Activated CD4-positive, alpha-beta T cell treated with anti-CD3 and anti-CD28 coated beads, Interleukin-2, amount 10 ng/mL, durations not matched to agents 7 days and 5 days (primary cell): ENCODE results near the gene RRP15. TPM values are rescaled to one million over a fixed set of nuclear protein-coding genes. Genes with fewer than 3 reads are reported as not detected.
A peak's percentile ranks its signal among the peaks of the same experiment; 100 is the strongest.

Source experiments
- CTCF ChIA-PET: fragments of 350-600 bp; sonication (Branson Sonifier 250); formaldehyde crosslinking; loops from one replicate; lab custom pipeline; 2021; ENCODE audit warnings: antibody characterized with exemption; lab: Charles Lee
- POLR2A ChIA-PET: fragments of 350-600 bp; sonication (Branson Sonifier 250); formaldehyde crosslinking; loops from one replicate; lab custom pipeline; 2021; ENCODE audit warnings: antibody characterized with exemption; lab: Charles Lee
- DNase-seq: peaks from one replicate; pipeline ENCODE4 v3.0.0-alpha.2; 2020
- H3K27ac Mint-ChIP-seq: one replicate; pipeline ENCODE4 v1.8.0; 2021; ENCODE audit warnings: mild to moderate bottlenecking, moderate library complexity, mixed read lengths
- H3K27me3 Mint-ChIP-seq: one replicate; pipeline ENCODE4 v1.8.0; 2021; ENCODE audit warnings: mixed read lengths
- H3K36me3 Mint-ChIP-seq: one replicate; pipeline ENCODE4 v1.8.0; 2021; ENCODE audit warnings: low read depth, mixed read lengths
- H3K4me1 Mint-ChIP-seq: one replicate; pipeline ENCODE4 v1.8.0; 2021; ENCODE audit warnings: mixed read lengths
- H3K4me3 Mint-ChIP-seq: one replicate; pipeline ENCODE4 v1.8.0; 2021; ENCODE audit warnings: mild to moderate bottlenecking, moderate library complexity, mixed read lengths
- H3K9me3 Mint-ChIP-seq: one replicate; pipeline ENCODE4 v1.8.0; 2021; ENCODE audit warnings: mixed read lengths
- total RNA-seq, 2 experiments: library from RNA; stranded (reverse); gene quantifications; one replicate each; pipeline ENCODE4 v1.2.3, GENCODE V29; 2021

RRP15 gene
- total RNA-seq = 10 to 100 TPM; 14.0 to 18.0 TPM

GRCh38 chr1:218284917-218285635, at the start of gene RRP15:
RRP15 (plus strand) TSS chr1:218285293; CDS start chr1:218285317, 24 bp downstream.
- no peaks in the 10 kb centered on the region for H3K36me3 Mint-ChIP-seq
- H3K4me3 Mint-ChIP-seq = peak within 1 kb of the TSS; percentile 91
- POLR2A ChIA-PET = interaction anchor here (0.6 kb wide), 1 partner anchor 60 kb away, joined by 4 read pairs; the partner anchor contains the start of gene TGFB2
- DNase-seq = peak; percentile 90
- H3K9me3 Mint-ChIP-seq = peaks cover 3% of the 10 kb centered on the region
- peak within 1 kb of the TSS; percentile 94 for H3K27ac Mint-ChIP-seq
- CTCF ChIA-PET = interaction anchor here (0.5 to 1.2 kb wide), 2 partner anchors 11 to 36 kb away, joined by 3 read pairs; no protein-coding TSS in a partner anchor
- H3K27me3 Mint-ChIP-seq = peaks cover 5% of the 10 kb centered on the region
- H3K4me1 Mint-ChIP-seq = peaks cover 26% of the 10 kb centered on the region

GRCh38 chr1:218242171-218242570, 42.9 kb upstream of the RRP15 start:
- Mint-ChIP-seq H3K4me3 (no peak overlapping the region), H3K27ac (no peak overlapping the region), H3K27me3 (no peaks in the 10 kb centered on the region), H3K4me1 (no peaks in the 10 kb centered on the region), H3K36me3 (no peaks in the 10 kb centered on the region), H3K9me3 (no peaks in the 10 kb centered on the region)
- CTCF ChIA-PET = no interaction called here
- DNase-seq = no peak
- POLR2A ChIA-PET = no interaction called here

GRCh38 chr1:218247339-218247738, 37.8 kb upstream of the RRP15 start:
- Mint-ChIP-seq H3K36me3 (no peaks in the 10 kb centered on the region), H3K4me1 (no peaks in the 10 kb centered on the region), H3K27ac (no peak overlapping the region), H3K4me3 (no peak overlapping the region), H3K27me3 (peaks cover 9% of the 10 kb centered on the region), H3K9me3 (no peaks in the 10 kb centered on the region)
- POLR2A ChIA-PET = no interaction called here
- DNase-seq = no peak
- CTCF ChIA-PET = interaction anchor here (1.7 kb wide), 1 partner anchor 12 kb away, joined by 3 read pairs; no protein-coding TSS in a partner anchor

- H3K4me3 Mint-ChIP-seq = no peak overlapping the region
- peaks cover 9% of the 10 kb centered on the region for H3K27me3 Mint-ChIP-seq
- CTCF ChIA-PET = interaction anchor here (1.7 kb wide), 1 partner anchor 9 kb away, joined by 3 read pairs; no protein-coding TSS in a partner anchor
- no peak for DNase-seq
- no peaks in the 10 kb centered on the region for H3K9me3 Mint-ChIP-seq
- H3K27ac Mint-ChIP-seq = no peak overlapping the region
- no peaks in the 10 kb centered on the region for H3K36me3 Mint-ChIP-seq
- POLR2A ChIA-PET = no interaction called here
- H3K4me1 Mint-ChIP-seq = no peaks in the 10 kb centered on the region
Measured at GRCh38 chr1:218249338-218250140, 35.6 kb upstream of the RRP15 start.

- Mint-ChIP-seq H3K36me3 (no peaks in the 10 kb centered on the region), H3K4me3 (no peak overlapping the region), H3K27ac (no peak overlapping the region), H3K27me3 (peaks cover 9% of the 10 kb centered on the region), H3K9me3 (no peaks in the 10 kb centered on the region), H3K4me1 (no peaks in the 10 kb centered on the region)
- CTCF ChIA-PET = no interaction called here
- DNase-seq = no peak
- POLR2A ChIA-PET = interaction anchor here (0.6 kb wide), 1 partner anchor 880 kb away, joined by 3 read pairs; no protein-coding TSS in a partner anchor
Measured at GRCh38 chr1:218250492-218250891, 34.6 kb upstream of the RRP15 start.

GRCh38 chr1:218254296-218254946, 30.7 kb upstream of the RRP15 start:
- Mint-ChIP-seq H3K9me3 (no peaks in the 10 kb centered on the region), H3K27me3 (peaks cover 10% of the 10 kb centered on the region), H3K4me3 (no peak overlapping the region), H3K4me1 (no peaks in the 10 kb centered on the region), H3K27ac (no peak overlapping the region), H3K36me3 (no peaks in the 10 kb centered on the region)
- CTCF ChIA-PET = no interaction called here
- POLR2A ChIA-PET = no interaction called here
- no peak for DNase-seq

- H3K27me3 Mint-ChIP-seq = peaks cover 16% of the 10 kb centered on the region
- no peaks in the 10 kb centered on the region for H3K36me3 Mint-ChIP-seq
- H3K9me3 Mint-ChIP-seq = no peaks in the 10 kb centered on the region
- ChIA-PET POLR2A (no interaction called here), CTCF (no interaction called here)
- H3K27ac Mint-ChIP-seq = no peak overlapping the region
- no peak overlapping the region for H3K4me3 Mint-ChIP-seq
- DNase-seq = no peak
- H3K4me1 Mint-ChIP-seq = no peaks in the 10 kb centered on the region
Measured at GRCh38 chr1:218255090-218255489, 30.0 kb upstream of the RRP15 start.

- Mint-ChIP-seq H3K9me3 (no peaks in the 10 kb centered on the region), H3K4me1 (no peaks in the 10 kb centered on the region), H3K27ac (no peak overlapping the region), H3K36me3 (no peaks in the 10 kb centered on the region), H3K4me3 (no peak overlapping the region), H3K27me3 (peaks cover 13% of the 10 kb centered on the region)
- no peak for DNase-seq
- POLR2A ChIA-PET = no interaction called here
- CTCF ChIA-PET = no interaction called here
Measured at GRCh38 chr1:218257371-218257770, 27.7 kb upstream of the RRP15 start.

GRCh38 chr1:218257971-218258370, 27.1 kb upstream of the RRP15 start:
- no peak for DNase-seq
- H3K9me3 Mint-ChIP-seq = no peaks in the 10 kb centered on the region
- POLR2A ChIA-PET = no interaction called here
- no peak overlapping the region for H3K27ac Mint-ChIP-seq
- H3K4me3 Mint-ChIP-seq = no peak overlapping the region
- CTCF ChIA-PET = no interaction called here
- H3K4me1 Mint-ChIP-seq = no peaks in the 10 kb centered on the region
- peaks cover 13% of the 10 kb centered on the region for H3K27me3 Mint-ChIP-seq
- no peaks in the 10 kb centered on the region for H3K36me3 Mint-ChIP-seq

GRCh38 chr1:218259339-218259738, 25.8 kb upstream of the RRP15 start:
- Mint-ChIP-seq H3K4me1 (no peaks in the 10 kb centered on the region), H3K4me3 (no peak overlapping the region), H3K36me3 (no peaks in the 10 kb centered on the region), H3K27ac (no peak overlapping the region), H3K27me3 (peaks cover 13% of the 10 kb centered on the region), H3K9me3 (no peaks in the 10 kb centered on the region)
- POLR2A ChIA-PET = no interaction called here
- CTCF ChIA-PET = interaction anchor here (1.2 kb wide), 1 partner anchor 11 kb away, joined by 3 read pairs; no protein-coding TSS in a partner anchor
- no peak for DNase-seq

GRCh38 chr1:218259800-218260199, 25.3 kb upstream of the RRP15 start:
- Mint-ChIP-seq H3K4me3 (no peak overlapping the region), H3K36me3 (no peaks in the 10 kb centered on the region), H3K27ac (no peak overlapping the region), H3K27me3 (peaks cover 13% of the 10 kb centered on the region), H3K4me1 (no peaks in the 10 kb centered on the region), H3K9me3 (no peaks in the 10 kb centered on the region)
- DNase-seq = no peak
- CTCF ChIA-PET = no interaction called here
- POLR2A ChIA-PET = no interaction called here

- ChIA-PET POLR2A (no interaction called here), CTCF (interaction anchor here (0.6 kb wide), 1 partner anchor 24 kb away, joined by 3 read pairs; no protein-coding TSS in a partner anchor)
- peaks cover 11% of the 10 kb centered on the region for H3K27me3 Mint-ChIP-seq
- no peaks in the 10 kb centered on the region for H3K36me3 Mint-ChIP-seq
- no peaks in the 10 kb centered on the region for H3K9me3 Mint-ChIP-seq
- H3K4me3 Mint-ChIP-seq = no peak overlapping the region
- no peaks in the 10 kb centered on the region for H3K4me1 Mint-ChIP-seq
- no peak overlapping the region for H3K27ac Mint-ChIP-seq
- no peak for DNase-seq
Measured at GRCh38 chr1:218262259-218262658, 22.8 kb upstream of the RRP15 start.
